ENCODE data around the gene SLC27A2.
"Not testable (repeated sequence)": the region's sequence is repeated elsewhere in the genome, so short reads cannot be mapped to it uniquely, and the experiment has no call there.

The SLC27A2 gene

DNA sequence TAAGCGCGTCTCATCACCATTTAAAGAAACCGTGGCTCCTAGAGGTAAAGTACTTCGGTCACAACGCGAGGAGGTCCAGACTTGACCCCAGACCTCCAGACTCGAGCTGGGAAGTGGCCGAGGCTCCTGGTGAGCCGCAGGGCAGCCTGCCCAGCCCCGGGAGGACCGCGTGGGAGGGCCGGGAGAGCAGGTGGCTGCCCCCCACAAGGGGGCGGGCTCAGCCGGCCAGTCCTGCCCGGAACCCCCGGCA lies at the start of gene SLC27A2:
SLC27A2 (plus strand) TSS at position 228 of the 250 bp plus-strand sequence. CDS start 232 bp downstream, outside the sequence.
- in situ Hi-C loops (cut with MboI; ENCODE audit: low sequenced_read_pairs): no loop called here

DNA sequence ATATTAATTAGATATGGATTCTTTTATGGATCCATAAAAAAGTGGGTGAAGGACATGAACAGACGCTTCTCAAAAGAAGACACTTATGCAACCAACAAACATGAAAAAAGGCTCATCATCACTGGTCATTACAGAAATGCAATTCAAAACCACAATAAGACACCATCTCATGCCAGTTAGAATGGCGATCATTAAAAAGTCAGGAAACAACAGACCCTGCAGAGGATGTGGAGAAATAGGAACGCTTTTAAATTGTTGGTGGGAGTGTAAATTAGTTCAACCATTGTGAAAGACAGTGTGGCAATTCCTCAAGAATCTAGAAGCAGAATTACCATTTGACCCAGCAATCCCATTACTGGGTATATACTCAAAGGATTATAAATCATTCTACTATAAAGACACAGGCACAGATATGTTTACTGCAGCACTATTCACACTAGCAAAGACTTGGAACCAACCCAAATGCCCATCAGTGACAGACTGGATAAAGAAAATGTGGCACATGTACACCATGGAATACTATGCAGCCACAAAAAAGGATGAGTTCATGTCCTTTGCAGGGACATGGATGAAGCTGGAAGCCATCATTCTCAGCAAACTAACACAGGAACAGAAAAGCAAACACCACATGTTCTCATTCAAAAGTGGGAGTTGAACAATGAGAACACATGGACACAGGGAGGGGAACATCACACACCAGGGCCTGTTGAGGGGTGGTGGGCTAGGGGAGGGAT lies 49.6 kb upstream of the SLC27A2 start:
- in situ Hi-C loops (cut with MboI; ENCODE audit: low sequenced_read_pairs): loop anchor here (25.0 kb wide), 1 partner anchor 895 kb away; no protein-coding TSS in a partner anchor

DNA sequence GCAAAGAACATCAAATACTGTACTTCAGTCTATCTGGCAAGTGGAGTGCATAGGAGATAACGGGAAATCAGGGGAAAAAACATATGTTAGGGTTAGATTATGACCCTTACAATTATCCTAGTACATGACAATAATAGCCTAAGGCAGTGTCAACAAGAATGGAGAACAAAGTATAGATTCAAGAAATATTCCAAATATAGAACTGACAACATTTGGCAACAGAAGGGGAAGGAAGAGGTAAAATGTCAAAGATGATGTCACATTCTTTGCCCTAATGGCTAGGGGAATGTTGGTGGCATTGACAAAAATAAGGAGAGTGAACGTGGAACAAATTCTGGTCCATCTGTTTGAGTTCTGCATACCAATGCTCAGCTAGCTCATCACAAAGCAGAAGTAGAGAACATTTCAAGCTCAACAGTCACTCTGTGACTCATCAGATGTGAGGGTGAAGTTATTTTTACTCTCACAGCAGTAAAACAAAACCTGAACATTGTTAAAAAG lies 47.4 kb upstream of the SLC27A2 start:
- in situ Hi-C loops (cut with MboI; ENCODE audit: low sequenced_read_pairs): loop anchor here (25.0 kb wide), 1 partner anchor 897 kb away; no protein-coding TSS in a partner anchor

DNA sequence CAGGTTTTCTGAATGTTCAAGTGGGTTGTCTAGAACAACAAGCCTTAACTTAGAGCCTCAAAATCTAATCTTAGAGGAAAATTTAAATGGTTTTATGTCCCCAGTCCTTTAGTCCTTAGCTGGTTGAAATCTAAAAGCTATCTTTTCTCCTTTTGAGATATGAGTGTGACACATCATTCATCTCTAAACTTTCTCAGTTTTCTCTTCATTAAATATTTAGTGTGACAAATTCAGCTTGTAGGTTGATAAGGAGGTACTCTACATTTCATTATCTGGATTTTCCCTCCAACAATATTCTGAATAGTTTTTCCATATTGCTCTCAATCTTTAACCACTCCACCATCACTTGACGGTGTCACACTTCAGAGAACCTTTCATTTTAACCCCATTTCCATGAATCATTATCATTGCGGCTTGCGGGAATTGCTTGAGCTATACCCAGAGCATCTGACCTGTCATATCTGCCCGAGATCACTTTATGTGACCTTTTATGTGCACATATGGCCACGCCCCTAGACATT lies 46.9 kb upstream of the SLC27A2 start:
- in situ Hi-C loops (cut with MboI; ENCODE audit: low sequenced_read_pairs): loop anchor here (25.0 kb wide), 1 partner anchor 898 kb away; no protein-coding TSS in a partner anchor

DNA sequence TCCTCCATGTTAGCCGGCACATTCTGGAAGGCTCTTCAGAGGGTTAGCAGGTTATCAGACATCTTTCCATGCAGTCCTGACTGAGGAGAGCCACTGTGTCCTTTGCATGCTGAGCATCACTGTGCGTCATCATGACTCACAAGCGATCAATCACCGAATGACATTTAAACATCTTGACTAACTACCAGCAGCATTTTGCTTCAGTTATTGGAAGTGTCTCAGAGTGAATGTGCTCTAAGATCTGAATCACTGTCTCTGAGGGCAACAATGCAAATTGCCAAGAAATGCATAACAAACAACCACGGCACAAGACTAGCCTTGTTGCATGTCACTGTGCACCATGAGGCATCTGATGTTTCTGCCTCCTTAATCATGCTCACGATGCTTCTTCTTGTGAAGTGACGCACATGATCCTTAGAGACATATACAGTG lies 44.6 kb upstream of the SLC27A2 start:
- in situ Hi-C loops (cut with MboI; ENCODE audit: low sequenced_read_pairs): loop anchor here (25.0 kb wide), 1 partner anchor 900 kb away; no protein-coding TSS in a partner anchor

DNA sequence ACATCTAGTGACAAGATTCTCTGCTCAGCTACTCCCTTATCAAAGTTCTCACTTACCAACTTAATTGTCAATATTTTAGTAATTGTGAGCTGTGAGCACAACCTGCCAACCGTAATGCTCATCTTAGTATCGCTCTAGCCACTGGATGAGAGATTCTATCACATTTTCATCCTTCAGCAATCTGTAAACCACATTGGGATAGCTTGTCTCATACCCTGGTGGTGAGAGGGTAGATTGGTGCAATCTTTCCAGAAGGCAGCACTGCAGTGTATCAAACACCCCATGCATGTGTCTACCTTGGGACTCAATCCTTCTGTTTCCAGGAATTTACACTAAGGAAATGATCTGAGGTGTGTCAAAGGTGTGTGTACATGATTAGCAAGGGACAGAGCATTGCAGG lies 44.1 kb upstream of the SLC27A2 start:
- in situ Hi-C loops (cut with MboI; ENCODE audit: low sequenced_read_pairs): loop anchor here (25.0 kb wide), 1 partner anchor 901 kb away; no protein-coding TSS in a partner anchor

DNA sequence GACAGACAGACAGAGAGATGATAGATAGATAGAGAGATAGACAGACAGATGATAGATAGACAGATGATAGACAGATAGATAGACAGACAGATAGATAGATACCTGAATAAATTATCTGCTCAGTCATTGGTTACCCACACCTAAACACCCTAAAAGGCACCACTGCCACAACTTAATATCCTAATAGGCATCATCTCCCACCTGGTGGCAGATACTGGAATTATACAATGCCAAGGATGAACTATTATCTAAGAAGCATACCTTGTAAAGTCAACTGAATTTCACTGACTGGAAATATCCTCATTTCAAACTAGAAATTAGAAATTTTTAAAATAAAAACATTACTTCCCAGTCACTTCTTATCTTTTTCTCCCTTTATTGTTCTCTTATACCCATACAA lies 43.6 kb upstream of the SLC27A2 start:
- in situ Hi-C loops (cut with MboI; ENCODE audit: low sequenced_read_pairs): loop anchor here (25.0 kb wide), 1 partner anchor 901 kb away; no protein-coding TSS in a partner anchor

DNA sequence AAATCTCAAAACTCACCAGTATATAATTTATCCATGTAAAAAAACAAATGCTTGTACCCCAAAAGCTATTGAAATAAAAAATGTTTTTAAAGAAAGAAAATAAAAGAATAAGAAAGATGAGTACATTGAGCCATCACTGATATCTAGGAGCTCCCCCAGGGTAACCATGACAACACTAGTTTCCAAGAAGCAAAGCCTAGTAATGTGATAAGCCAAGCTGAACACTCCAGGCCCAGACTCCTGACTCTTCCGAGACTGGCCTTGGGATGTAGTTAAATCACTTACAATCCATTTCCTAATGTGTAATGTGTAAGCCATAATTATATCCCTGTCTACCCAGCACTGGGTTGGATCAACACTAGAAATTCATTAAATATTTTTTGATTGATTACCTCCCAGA lies 41.9 kb upstream of the SLC27A2 start:
- in situ Hi-C loops (cut with MboI; ENCODE audit: low sequenced_read_pairs): loop anchor here (10.0 to 25.0 kb wide), 2 partner anchors 903 to 1275 kb away; no protein-coding TSS in a partner anchor

DNA sequence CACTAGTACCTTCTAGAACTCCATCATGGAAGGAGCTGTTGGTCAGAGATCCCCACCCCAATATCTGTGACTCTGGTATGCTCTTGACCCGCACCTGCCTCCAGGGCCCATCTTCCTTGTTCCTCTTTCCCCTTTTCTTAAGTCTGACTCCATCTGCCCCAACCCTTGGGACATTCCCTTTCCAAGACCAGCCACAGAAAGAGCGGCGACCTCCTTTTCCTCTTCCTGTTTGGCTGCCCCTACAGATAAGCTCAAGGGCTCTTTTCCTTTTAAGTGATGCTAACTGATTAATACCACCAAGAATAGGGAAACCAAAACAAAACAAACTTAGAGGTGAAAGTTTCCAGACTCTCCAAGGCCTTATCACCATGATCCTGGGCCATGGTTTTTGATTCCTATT lies 41.0 kb upstream of the SLC27A2 start:
- in situ Hi-C loops (cut with MboI; ENCODE audit: low sequenced_read_pairs): loop anchor here (10.0 to 25.0 kb wide), 2 partner anchors 904 to 1276 kb away; no protein-coding TSS in a partner anchor

DNA sequence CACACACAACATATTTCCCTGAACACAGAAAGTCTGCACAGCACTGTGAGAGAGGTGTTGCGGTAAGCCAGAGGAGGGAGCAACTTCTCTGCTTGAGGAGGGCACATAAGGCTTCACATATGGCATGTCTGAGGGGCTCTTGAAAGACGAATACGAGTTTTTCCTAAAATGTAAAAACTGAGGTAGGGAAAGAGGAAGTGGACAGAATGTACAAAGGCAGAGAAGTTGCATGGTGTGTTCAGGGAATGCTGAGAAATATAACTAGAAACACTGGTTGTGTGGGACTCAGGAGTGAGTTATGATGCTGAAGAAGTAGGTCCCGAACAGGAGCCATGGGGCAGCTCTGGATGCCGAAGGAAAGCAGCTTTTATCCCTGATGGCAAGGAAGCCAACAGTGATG lies 40.1 kb upstream of the SLC27A2 start:
- in situ Hi-C loops (cut with MboI; ENCODE audit: low sequenced_read_pairs): loop anchor here (10.0 to 25.0 kb wide), 2 partner anchors 905 to 1277 kb away; no protein-coding TSS in a partner anchor

DNA sequence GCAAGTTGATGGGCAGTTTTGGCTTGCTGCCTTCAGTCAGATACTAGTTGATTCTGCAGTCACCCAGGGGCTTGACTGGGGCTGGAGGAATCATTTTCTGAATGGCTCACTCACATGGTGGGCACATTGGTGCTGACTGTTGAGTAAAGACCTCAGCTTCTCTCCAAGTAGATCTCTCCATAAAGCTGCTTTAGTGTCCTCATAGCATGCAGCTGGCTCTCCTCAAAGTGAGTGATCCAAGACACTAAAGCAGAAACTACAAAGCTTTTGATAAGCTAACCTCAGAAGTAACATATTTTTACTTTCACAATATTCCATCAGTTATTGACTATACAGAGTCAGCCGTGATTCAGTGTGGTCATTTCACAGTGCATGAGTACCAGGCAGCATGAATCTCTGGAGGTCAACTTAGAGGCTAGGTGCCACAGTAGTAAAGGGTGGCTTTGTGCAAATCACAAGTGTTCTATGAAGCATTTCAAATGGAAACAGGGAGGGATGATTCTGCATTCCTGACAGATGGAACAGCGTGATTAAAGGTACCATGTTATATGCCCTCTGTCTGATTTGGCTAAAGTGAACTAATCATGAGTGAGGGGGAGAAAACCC lies 38.6 kb upstream of the SLC27A2 start:
- in situ Hi-C loops (cut with MboI; ENCODE audit: low sequenced_read_pairs): loop anchor here (10.0 to 25.0 kb wide), 2 partner anchors 906 to 1279 kb away; no protein-coding TSS in a partner anchor

DNA sequence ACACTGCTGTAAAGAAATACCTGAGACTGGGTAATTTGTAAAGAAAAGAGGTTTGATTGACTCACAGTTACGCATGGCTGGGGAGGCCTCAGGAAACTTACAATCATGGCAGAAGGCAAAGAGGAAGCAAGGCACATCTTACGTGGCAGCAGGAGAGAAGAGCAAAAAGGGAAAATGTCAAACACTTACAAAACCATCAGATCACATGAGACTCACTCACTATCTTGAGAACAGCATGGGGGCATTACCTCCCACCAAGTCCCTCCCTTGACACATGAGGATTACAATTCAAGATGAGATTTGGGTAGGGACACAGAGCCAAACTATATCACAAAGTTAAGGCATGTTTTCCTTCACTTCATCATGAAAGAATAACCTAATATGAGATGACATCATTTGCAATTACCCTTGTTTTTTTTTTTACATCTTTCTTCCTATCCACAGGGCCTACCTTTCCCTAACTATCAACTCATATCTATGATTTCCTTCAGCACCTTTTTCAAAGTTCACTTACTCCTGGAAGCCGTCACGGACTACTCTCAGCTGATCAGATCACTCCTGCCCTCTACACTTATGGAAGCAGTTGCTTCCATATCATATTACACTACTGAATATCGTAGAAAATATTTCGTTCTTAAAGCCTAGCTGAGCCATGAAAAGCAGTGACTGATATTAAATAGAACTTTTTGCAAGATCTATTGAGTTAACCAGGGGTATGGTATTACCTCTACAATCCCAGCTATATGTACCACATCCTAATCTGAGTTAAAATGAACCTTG lies 37.5 kb upstream of the SLC27A2 start:
- in situ Hi-C loops (cut with MboI; ENCODE audit: low sequenced_read_pairs): loop anchor here (10.0 to 25.0 kb wide), 2 partner anchors 907 to 1280 kb away; no protein-coding TSS in a partner anchor

DNA sequence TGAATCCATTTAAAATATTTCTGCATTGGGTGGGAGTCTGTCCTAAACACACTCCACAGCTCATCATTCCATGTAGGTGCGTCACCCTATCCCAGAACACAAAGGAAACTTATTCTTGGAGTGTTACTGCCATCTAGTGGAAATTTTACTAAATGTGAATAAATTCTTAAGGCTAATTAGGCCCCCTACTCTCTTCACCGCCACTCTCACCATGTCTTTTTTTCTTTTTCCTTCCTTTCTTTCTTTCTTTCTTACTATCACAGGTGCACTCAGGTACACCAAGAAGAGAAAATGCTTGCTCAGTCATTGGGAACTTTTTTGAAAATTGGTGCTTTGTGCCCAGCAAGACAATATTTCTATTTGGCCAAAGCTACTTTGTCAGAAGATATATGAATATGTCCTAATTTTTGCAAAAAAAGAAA lies 36.5 kb upstream of the SLC27A2 start:
- in situ Hi-C loops (cut with MboI; ENCODE audit: low sequenced_read_pairs): loop anchor here (10.0 to 25.0 kb wide), 2 partner anchors 908 to 1281 kb away; no protein-coding TSS in a partner anchor

DNA sequence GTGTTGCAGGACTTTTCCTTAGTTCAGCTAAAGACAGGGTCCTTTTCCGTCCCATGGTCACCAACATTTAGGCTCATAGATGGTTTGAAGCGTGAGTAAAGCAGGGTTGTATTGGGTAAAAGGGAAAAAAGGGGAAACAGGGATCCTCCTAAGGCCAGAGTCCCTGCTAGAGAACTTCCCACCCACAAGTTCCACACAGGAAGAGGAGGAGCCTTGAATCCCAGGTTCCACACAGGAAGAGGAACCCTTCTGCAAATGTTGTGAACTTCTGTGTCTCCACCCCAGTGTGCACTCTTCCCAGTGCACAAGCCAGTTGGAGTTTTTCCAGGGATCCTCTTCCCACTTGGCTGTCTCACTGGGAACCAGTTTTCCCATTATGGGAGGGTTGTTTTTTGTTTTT lies 35.4 kb upstream of the SLC27A2 start:
- in situ Hi-C loops (cut with MboI; ENCODE audit: low sequenced_read_pairs): loop anchor here (10.0 to 25.0 kb wide), 2 partner anchors 909 to 1282 kb away; no protein-coding TSS in a partner anchor

DNA sequence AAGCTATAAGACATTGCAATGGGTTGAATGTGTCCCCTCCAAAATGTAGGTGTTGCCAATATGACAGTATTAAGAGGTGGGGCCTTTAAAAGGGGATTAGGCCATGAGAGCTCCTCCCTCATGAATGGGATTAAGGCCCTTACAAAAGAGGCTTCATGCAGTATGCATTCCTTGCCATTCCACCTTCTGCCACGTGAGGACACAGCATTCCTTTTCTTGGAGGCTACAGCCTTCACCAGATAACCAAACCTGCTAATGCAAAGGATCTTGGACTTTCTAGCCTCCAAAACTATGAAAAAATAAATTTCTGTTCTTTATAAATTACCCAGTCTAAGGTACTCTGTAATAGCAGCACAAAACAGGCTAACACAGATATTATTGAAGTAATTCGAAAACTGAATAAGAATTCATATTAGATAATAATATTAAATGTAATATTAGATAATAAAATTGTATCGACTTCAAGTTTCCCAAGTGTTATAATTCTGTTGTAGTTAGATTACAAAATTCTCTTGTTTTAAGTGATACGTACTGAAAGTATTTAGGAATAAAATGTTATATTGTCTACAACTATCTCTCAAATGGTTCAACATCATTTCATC lies 33.5 kb upstream of the SLC27A2 start:
- in situ Hi-C loops (cut with MboI; ENCODE audit: low sequenced_read_pairs): loop anchor here (10.0 to 25.0 kb wide), 2 partner anchors 911 to 1284 kb away; no protein-coding TSS in a partner anchor

DNA sequence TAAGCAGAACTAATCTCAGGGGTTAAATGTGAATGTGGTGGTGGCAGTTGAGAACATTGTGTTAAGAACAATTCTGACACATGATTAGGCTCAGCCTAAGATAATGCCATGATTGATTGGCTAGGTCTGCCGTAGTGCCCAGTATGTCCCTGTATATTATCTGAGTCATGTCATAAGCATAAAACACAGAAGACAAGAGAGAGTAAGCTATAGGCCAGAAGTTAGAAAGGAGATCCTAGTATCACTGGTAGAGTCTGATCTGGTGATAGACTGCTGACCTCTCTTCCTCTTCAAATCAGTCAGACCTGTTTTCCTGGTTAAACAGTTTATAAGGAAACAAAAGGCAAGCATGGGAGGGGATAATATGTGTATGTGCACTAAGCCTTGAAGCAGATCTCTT lies 32.9 kb upstream of the SLC27A2 start:
- in situ Hi-C loops (cut with MboI; ENCODE audit: low sequenced_read_pairs): loop anchor here (10.0 to 25.0 kb wide), 2 partner anchors 912 to 1284 kb away; no protein-coding TSS in a partner anchor

DNA sequence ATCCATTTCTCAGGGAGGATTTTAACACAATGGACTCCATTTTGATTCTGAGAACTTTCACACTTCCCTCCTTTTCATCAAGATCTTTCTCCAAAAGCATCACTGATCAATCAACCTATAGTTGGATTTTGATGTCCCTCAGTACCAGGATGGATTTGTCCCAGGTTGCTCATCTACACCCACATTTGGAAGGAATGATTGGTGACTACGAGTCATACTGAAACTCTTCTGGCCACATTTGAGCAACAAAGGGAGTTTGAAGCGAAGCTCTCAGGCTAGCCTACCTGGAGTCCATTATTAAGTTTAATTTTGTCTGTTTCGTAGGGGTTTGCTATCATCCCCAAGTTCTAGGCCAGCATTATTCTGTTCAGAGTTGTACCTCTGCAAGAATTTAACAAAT lies 31.6 kb upstream of the SLC27A2 start:
- in situ Hi-C loops (cut with MboI; ENCODE audit: low sequenced_read_pairs): no loop called here

DNA sequence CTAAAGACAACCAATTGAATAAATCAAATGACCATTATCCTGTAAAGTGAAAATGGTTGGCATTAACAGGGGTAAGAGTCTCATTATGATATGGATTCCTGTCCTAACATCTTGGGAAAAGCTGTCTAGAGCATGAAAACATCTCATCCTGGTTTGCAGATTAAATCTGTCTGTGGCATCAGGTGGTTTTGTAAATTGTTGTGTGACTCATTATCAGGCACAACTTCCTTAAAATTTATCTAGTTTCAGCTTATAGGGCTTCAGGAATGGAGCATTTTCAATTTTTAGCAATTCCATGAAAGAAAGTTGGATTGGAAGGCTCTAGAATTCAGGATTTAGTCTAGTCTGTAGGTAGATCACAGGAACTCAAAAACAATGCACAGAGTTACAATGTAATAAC lies 31.1 kb upstream of the SLC27A2 start:
- in situ Hi-C loops (cut with MboI; ENCODE audit: low sequenced_read_pairs): no loop called here

DNA sequence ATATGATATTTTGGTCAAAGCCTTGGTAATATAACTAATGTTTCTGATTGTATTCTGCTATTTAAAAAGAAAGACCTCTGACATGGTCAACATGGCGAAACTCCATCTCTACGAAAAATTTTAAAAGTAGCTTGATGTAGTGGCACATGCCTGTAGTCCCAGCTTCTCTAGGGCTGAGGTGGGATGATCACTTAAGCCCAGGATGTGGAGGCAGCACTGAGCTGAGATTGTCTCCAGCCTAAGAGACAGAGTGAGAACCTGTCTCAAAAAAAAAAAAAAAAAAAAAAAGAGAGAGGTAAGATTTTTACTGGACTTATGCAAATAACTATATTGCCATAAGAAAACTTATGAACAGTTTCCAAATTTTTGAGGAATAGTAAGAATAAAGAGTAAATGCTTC lies 30.5 kb upstream of the SLC27A2 start:
- in situ Hi-C loops (cut with MboI; ENCODE audit: low sequenced_read_pairs): no loop called here

DNA sequence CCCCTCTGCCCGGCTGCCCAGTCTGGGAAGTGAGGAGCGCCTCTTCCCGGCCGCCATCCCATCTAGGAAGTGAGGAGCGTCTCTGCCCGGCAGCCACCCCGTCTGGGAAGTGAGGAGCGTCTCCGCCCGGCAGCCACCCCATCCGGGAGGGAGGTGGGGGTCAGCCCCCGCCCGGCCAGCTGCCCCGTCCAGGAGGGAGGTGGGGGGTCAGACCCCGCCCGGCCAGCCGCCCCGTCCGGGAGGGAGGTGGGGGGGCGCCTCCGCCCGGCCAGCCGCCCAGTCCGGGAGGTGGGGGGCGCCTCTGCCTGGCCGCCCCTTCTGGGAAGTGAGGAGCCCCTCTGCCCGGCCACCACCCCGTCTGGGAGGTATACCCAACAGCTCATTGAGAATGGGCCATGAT lies 23.8 kb upstream of the SLC27A2 start:
- in situ Hi-C loops (cut with MboI; ENCODE audit: low sequenced_read_pairs): not testable (repeated sequence)

Measured in HL-60/S4 (cell line).